ENCODE results near the gene DSG2. TPM values are rescaled to one million over a fixed set of nuclear protein-coding genes. Genes with fewer than 3 reads are reported as not detected.

Gene DSG2
- polyA plus RNA-seq (0.94 and 1.1 TPM in 2 replicates), polyA minus RNA-seq (0.73 and 0.93 TPM in 2 replicates)

- Histone ChIP-seq H3K4me3 (ENCODE audit: low read length) (peak within 1 kb of the TSS; percentile 90), H3K9me2 (ENCODE audit: insufficient read depth, low read length) (no peaks in the 10 kb centered on the region), H3F3A (ENCODE audit: insufficient read depth, low read length, poor library complexity, severe bottlenecking) (no peaks in the 10 kb centered on the region), H3K27me3 (ENCODE audit: insufficient read depth, low read depth, low read length) (peaks cover 26% of the 10 kb centered on the region), H3K9me3 (ENCODE audit: low read length) (no peaks in the 10 kb centered on the region), H3K4me2 (ENCODE audit: low read length) (peak within 1 kb of the TSS; percentile 89), H3K36me3 (ENCODE audit: insufficient read depth, low read length) (no peaks in the 10 kb centered on the region), H4K20me1 (ENCODE audit: insufficient read depth) (no peaks in the 10 kb centered on the region), H3K27ac (ENCODE audit: low read length) (no peak within 1 kb of the TSS), H3K79me2 (replicated peaks; ENCODE audit: insufficient read depth, low read length) (no peaks in the 10 kb centered on the region), H2AFZ (ENCODE audit: low read depth, low read length) (peak within 1 kb of the TSS; percentile 27), H3K9ac (ENCODE audit: low read length) (peak within 1 kb of the TSS; percentile 52)
- TF ChIP-seq MXI1 (conservative IDR thresholded peaks at IDR 0.05; ENCODE audit: poor library complexity, severe bottlenecking) = peak; percentile 39
- TF ChIP-seq RAD21 (conservative IDR thresholded peaks at IDR 0.05) = peak; percentile 41
- TF ChIP-seq EP300 (conservative IDR thresholded peaks at IDR 0.05; ENCODE audit: poor library complexity, severe bottlenecking) = no peak
- TF ChIP-seq SMC3 (conservative IDR thresholded peaks at IDR 0.05; ENCODE audit: poor library complexity) = no peak
Measured at GRCh38 chr18:31497836-31498573, at the start of gene DSG2. Gene DSG2 (plus strand): TSS chr18:31498177. CDS start chr18:31498252, 75 bp downstream.

- H3K36me3 ChIP-seq (ENCODE audit: insufficient read depth, low read length) = no peaks in the 10 kb centered on the region
- TF ChIP-seq EZH2 (IDR thresholded peaks at IDR 0.05; ENCODE audit: borderline replicate concordance, insufficient read depth, low read length, poor library complexity, severe bottlenecking) (no peak), RAD21 (conservative IDR thresholded peaks at IDR 0.05) (no peak), TAF1 (IDR thresholded peaks at IDR 0.05; ENCODE audit: low read depth) (no peak), EP300 (conservative IDR thresholded peaks at IDR 0.05; ENCODE audit: poor library complexity, severe bottlenecking) (no peak), MXI1 (conservative IDR thresholded peaks at IDR 0.05; ENCODE audit: poor library complexity, severe bottlenecking) (no peak)
- no peaks in the 10 kb centered on the region for H3K9me3 ChIP-seq (ENCODE audit: low read length)
- no peak overlapping the region for H3K4me2 ChIP-seq (ENCODE audit: low read length)
- H4K20me1 ChIP-seq (ENCODE audit: insufficient read depth) = no peaks in the 10 kb centered on the region
- no peaks in the 10 kb centered on the region for H3K27me3 ChIP-seq (ENCODE audit: insufficient read depth, low read depth, low read length)
- no peak overlapping the region for H3K27ac ChIP-seq (ENCODE audit: low read length)
- no peaks in the 10 kb centered on the region for H3K9me2 ChIP-seq (ENCODE audit: insufficient read depth, low read length)
- no peak overlapping the region for H3K4me3 ChIP-seq (ENCODE audit: low read length)
- H2AFZ ChIP-seq (ENCODE audit: low read depth, low read length) = no peak overlapping the region
- H3K79me2 ChIP-seq (replicated peaks; ENCODE audit: insufficient read depth, low read length) = no peaks in the 10 kb centered on the region
- H3K9ac ChIP-seq (ENCODE audit: low read length) = no peak overlapping the region
- H3F3A ChIP-seq (ENCODE audit: insufficient read depth, low read length, poor library complexity, severe bottlenecking) = no peaks in the 10 kb centered on the region
Measured at GRCh38 chr18:31450409-31450808, 47.6 kb upstream of the DSG2 start.

GRCh38 chr18:31451625-31452024, 46.4 kb upstream of the DSG2 start:
- Histone ChIP-seq H3F3A (ENCODE audit: insufficient read depth, low read length, poor library complexity, severe bottlenecking) (no peaks in the 10 kb centered on the region), H4K20me1 (ENCODE audit: insufficient read depth) (no peaks in the 10 kb centered on the region), H3K9me2 (ENCODE audit: insufficient read depth, low read length) (no peaks in the 10 kb centered on the region)

More at GRCh38 chr18:31451625-31452024, 46.4 kb upstream of the DSG2 start:
- Histone ChIP-seq H3K4me3 (ENCODE audit: low read length) (no peak overlapping the region), H3K9ac (ENCODE audit: low read length) (no peak overlapping the region), H3K27ac (ENCODE audit: low read length) (no peak overlapping the region), H3K36me3 (ENCODE audit: insufficient read depth, low read length) (no peaks in the 10 kb centered on the region), H3K4me2 (ENCODE audit: low read length) (no peak overlapping the region), H3K27me3 (ENCODE audit: insufficient read depth, low read depth, low read length) (no peaks in the 10 kb centered on the region), H3K79me2 (replicated peaks; ENCODE audit: insufficient read depth, low read length) (no peaks in the 10 kb centered on the region), H3K9me3 (ENCODE audit: low read length) (no peaks in the 10 kb centered on the region), H2AFZ (ENCODE audit: low read depth, low read length) (no peak overlapping the region)
- TF ChIP-seq RAD21 (conservative IDR thresholded peaks at IDR 0.05) = no peak
- TF ChIP-seq TAF1 (IDR thresholded peaks at IDR 0.05; ENCODE audit: low read depth) = no peak
- TF ChIP-seq REST (IDR thresholded peaks at IDR 0.05; ENCODE audit: borderline replicate concordance) = no peak
- no peak for TF ChIP-seq SMC3 (conservative IDR thresholded peaks at IDR 0.05; ENCODE audit: poor library complexity)
- no peak for TF ChIP-seq POLR2AphosphoS5 (IDR thresholded peaks at IDR 0.05)
- no peak for TF ChIP-seq EP300 (conservative IDR thresholded peaks at IDR 0.05; ENCODE audit: poor library complexity, severe bottlenecking)
- no peak for TF ChIP-seq CTCF (IDR thresholded peaks at IDR 0.05; ENCODE audit: poor library complexity, severe bottlenecking)
- no peak for TF ChIP-seq MXI1 (conservative IDR thresholded peaks at IDR 0.05; ENCODE audit: poor library complexity, severe bottlenecking)
- TF ChIP-seq EZH2 (IDR thresholded peaks at IDR 0.05; ENCODE audit: borderline replicate concordance, insufficient read depth, low read length, poor library complexity, severe bottlenecking) = no peak
